ENCODE measurements around the gene KHDRBS2. TPM values are rescaled to one million over a fixed set of nuclear protein-coding genes. Genes with fewer than 3 reads are reported as not detected.
A peak's percentile ranks its signal among the peaks of the same experiment; 100 is the strongest.
"Not testable (repeated sequence)": the region's sequence is repeated elsewhere in the genome, so short reads cannot be mapped to it uniquely, and the experiment has no call there.

KHDRBS2 gene
- total RNA-seq, 1 experiment from 2014 or later = not detected

- DNase-seq (ENCODE audit: low spot score) = no peak
Observed at GRCh38 chr6:61868507-61869080, 417.4 kb downstream of the KHDRBS2 start.

- DNase-seq (ENCODE audit: low spot score) = no peak
Observed at GRCh38 chr6:61867635-61868034, 418.4 kb downstream of the KHDRBS2 start.

DNA sequence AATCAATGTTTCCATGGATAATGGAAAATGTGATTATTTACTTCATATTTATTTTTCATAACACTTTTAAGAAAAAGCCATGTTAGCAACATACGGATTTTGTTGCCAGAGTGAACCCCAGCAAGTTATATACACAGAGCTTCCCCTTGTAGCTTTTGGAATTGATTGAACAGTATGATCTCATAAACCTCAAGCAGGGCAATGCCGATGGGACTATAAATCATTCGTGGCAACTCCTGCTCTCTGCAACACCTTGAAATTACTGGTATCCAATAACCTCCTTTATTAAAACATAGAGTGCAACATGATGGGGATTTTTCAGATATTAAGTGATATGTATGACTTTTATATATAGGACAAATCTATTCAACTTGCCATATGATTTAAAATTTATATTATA lies 428.5 kb downstream of the KHDRBS2 start:
- no peak for DNase-seq (ENCODE audit: low spot score)

- no peak for DNase-seq (ENCODE audit: low spot score)
Observed at GRCh38 chr6:61841958-61842357, 444.1 kb downstream of the KHDRBS2 start.

GRCh38 chr6:61835237-61835636 lies 450.8 kb downstream of the KHDRBS2 start:
- DNase-seq (ENCODE audit: low spot score) = no peak

GRCh38 chr6:61833176-61833755 lies 452.8 kb downstream of the KHDRBS2 start:
- no peak for DNase-seq (ENCODE audit: low spot score)

- DNase-seq (ENCODE audit: low spot score) = no peak
Observed at GRCh38 chr6:61817716-61818115, 468.3 kb downstream of the KHDRBS2 start.

DNA sequence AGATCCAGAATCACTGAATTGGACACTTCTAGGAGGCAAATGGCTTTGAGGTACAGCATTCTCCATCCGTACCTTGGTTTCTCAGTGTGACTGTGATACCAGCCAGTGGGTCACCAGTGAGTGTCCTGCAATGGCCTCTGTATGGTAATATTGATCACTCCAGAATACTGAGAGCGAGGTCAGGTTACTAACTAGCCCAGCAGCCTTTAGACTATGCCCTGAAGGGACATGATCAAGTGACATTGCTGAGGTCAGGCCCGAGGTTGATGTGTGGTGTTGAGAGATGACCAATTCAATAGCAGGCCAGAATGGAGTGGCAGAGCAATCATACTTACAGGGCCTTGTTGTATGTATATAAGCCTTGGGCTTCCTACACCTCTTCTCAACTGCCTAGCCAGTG lies 476.0 kb downstream of the KHDRBS2 start:
- DNase-seq (ENCODE audit: low spot score) = no peak

GRCh38 chr6:61809004-61809595 lies 476.9 kb downstream of the KHDRBS2 start:
- peak; percentile 5 for DNase-seq (ENCODE audit: low spot score)

- DNase-seq (ENCODE audit: low spot score) = no peak
Observed at GRCh38 chr6:61787998-61788397, 498.0 kb downstream of the KHDRBS2 start.

DNA sequence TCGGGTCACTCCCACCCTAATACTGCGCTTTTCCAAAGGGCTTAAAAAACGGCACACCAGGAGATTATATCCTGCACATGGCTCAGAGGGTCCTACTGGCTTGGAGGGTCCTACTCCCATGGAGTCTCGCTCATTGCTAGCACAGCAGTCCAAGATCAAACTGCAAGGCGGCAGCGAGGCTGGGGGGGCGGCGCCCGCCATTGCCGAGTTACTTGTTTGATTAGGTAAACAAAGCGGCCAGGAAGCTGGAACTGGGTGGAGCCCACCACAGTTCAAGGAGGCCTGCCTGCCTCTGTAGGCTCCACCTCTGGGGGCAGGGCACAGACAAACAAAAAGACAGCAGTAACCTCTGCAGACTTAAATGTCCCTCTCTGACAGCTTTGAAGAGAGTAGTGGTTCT lies 516.6 kb downstream of the KHDRBS2 start:
- not testable (repeated sequence) for DNase-seq (ENCODE audit: low spot score)

GRCh38 chr6:61755739-61756138 lies 530.3 kb downstream of the KHDRBS2 start:
- DNase-seq (ENCODE audit: low spot score) = no peak

DNA sequence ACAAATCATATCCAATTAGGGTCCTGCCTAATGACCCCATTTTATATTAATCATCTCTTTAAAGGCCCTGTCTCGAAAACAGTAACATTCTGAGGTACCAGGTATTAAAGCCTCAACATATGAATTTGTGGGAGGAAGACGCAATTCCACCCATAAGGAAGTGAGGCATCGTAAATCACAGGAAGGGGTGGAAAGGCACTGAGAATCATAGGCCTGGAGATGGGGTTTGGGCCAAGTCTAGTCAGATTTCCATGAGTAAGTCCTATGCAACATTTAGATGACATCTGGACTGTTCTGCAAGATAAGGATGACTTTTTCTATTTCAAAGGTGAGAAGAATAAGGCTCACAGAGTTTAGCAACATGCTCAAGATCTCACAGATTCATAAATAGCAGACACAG lies 534.0 kb downstream of the KHDRBS2 start:
- DNase-seq (ENCODE audit: low spot score) = no peak

DNA sequence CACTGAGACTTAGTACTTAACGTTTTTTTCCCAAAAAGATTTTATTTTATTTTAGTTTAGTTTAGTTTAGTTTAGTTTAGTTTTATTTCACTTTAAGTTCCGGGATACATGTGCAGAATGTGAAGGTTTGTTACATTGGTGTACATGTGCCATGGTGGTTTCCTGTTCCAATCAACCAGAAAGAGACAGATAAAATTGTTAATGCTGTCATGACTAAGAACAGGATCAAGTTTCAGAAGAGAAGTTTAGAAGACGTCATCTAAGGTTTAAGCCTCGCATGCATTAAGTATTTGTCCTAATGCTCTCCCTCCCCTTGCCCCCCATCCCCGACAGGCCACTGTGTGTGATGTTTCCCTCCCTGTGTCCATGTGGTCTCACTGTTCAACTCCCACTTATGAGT lies 540.0 kb downstream of the KHDRBS2 start:
- no peak for DNase-seq (ENCODE audit: low spot score)

DNA sequence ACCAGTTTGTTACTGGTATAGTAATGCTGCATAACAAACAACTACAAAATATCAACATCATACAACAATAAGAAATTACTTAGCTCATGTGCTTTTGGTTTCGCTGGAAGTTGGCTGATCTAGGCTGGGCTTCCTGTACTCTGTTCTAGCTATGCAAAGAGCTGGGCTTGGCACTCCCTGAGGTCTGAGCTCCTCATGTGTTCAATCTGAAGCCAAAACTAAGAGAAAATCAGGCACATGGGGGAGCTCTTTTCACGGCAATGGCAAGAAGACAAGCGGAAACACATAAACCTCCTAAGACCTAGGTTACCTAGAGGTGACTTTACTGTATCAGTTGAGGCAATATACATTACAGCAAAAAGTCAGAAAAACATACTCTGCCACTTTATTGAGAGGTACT lies 574.2 kb downstream of the KHDRBS2 start:
- no peak for DNase-seq (ENCODE audit: low spot score)

DNA sequence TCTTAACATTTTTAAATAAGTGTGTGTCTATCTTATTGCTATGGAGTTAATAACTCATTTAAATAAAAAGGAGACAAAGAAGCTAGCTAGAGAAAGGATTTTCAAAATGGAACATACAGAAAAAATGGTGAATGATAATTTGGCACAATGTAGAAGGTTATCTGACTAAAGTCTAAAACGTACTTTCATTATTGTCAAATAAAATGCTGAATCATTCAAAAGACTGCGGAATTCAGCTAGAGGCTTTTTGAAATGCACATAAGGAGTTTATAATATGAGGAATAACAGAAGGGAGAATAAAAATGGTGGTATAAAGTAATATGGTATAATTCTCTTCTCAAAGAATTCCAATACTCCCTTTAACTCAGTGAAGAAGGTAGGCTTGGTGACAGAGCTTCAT lies 597.9 kb downstream of the KHDRBS2 start:
- DNase-seq (ENCODE audit: low spot score) = no peak

DNA sequence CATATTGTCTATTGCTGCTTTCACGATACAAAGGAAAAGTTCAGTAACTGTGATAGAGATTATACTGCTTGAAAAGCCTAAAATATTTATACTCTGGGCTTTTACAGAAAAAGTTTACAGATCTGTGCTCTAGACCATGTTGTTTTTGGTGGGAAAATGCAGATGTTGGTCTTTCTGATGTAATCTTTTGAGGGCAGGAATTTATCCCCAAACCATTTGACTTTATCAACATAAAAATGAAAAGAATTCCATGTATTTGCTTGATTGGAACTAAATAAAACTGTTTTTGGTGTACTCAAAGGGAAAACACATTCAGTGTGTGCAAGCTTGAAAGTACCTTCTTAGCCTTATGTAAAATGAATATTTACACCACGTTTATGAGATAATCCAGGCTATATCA lies 603.5 kb downstream of the KHDRBS2 start:
- DNase-seq (ENCODE audit: low spot score) = no peak

- DNase-seq (ENCODE audit: low spot score) = no peak
Observed at GRCh38 chr6:61679625-61680024, 606.4 kb downstream of the KHDRBS2 start.

- DNase-seq (ENCODE audit: low spot score) = no peak
Observed at GRCh38 chr6:61675734-61676133, 610.3 kb downstream of the KHDRBS2 start.

GRCh38 chr6:61649845-61650244 lies 636.2 kb downstream of the KHDRBS2 start:
- DNase-seq (ENCODE audit: low spot score) = no peak

DNA sequence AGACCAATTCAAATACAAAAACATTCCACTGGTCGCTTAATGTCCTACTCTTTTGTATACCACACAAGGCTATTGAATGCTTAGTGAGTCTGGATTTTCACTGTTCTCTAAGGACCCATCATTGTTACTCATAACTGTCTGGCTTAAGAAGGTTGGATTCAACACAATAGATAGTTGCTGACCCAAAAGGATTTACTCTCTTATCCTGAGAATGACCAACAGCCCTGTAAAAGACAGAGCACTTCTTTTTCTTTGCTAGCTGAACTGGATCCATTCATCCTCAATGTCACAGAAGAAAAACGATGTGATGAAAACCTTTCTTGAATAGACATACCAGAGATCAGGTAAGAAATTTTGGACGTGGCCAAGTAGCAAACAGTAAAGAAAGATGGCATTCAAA lies 645.6 kb downstream of the KHDRBS2 start:
- no peak for DNase-seq (ENCODE audit: low spot score)
